H9 (cell line): ENCODE measurements around the gene SETD5. TPM values are rescaled to one million over a fixed set of nuclear protein-coding genes. Genes with fewer than 3 reads are reported as not detected.

Experiments used
- DNase-seq: peaks from one replicate; pipeline ENCODE4 v3.0.0-alpha.2; 2017
- H2AFZ ChIP-seq: one replicate; pipeline ENCODE4 v1.6.1; 2013; ENCODE audit warnings: mild to moderate bottlenecking, low read length, control low read depth, moderate library complexity
- H2AK5ac ChIP-seq: 2 replicates; pipeline ENCODE4 v1.6.1; 2013; ENCODE audit warnings: low read length, control low read depth, mixed read lengths; ENCODE audit not compliant: insufficient read length
- H2BK120ac ChIP-seq: one replicate; pipeline ENCODE4 v1.6.1; 2013; ENCODE audit warnings: low read depth, mild to moderate bottlenecking, low read length, control low read depth, inconsistent platforms; ENCODE audit not compliant: poor library complexity, severe bottlenecking
- H2BK12ac ChIP-seq: 2 replicates; pipeline ENCODE4 v1.6.1; 2013; ENCODE audit warnings: low read length, control low read depth, mixed read lengths, low read depth; ENCODE audit not compliant: insufficient read length
- H2BK15ac ChIP-seq: 2 replicates; pipeline ENCODE4 v1.6.1; 2013; ENCODE audit warnings: low read depth, low read length, control low read depth
- H2BK20ac ChIP-seq: one replicate; pipeline ENCODE4 v1.6.1; 2013; ENCODE audit warnings: low read depth, mild to moderate bottlenecking, low read length, control low read depth, inconsistent platforms; ENCODE audit not compliant: poor library complexity, severe bottlenecking
- H2BK5ac ChIP-seq: 2 replicates; pipeline ENCODE4 v1.6.1; 2013; ENCODE audit warnings: low read length, control low read depth, mixed read lengths; ENCODE audit not compliant: insufficient read length
- H3K14ac ChIP-seq: 2 replicates; pipeline ENCODE4 v1.6.1; 2013; ENCODE audit warnings: low read length, control low read depth; ENCODE audit not compliant: insufficient read depth
- H3K18ac ChIP-seq: 2 replicates; pipeline ENCODE4 v1.6.1; 2013; ENCODE audit warnings: low read depth, mild to moderate bottlenecking, mixed read lengths, low read length, control low read depth; ENCODE audit not compliant: insufficient read length
- H3K23ac ChIP-seq: 2 replicates; pipeline ENCODE4 v1.6.1; 2013; ENCODE audit warnings: low read length, control low read depth, mixed read lengths, low read depth; ENCODE audit not compliant: insufficient read length
- H3K23me2 ChIP-seq: 2 replicates; pipeline ENCODE4 v1.6.1; 2013; ENCODE audit warnings: low read depth, mild to moderate bottlenecking, mixed read lengths, low read length, control low read depth; ENCODE audit not compliant: insufficient read length, poor library complexity, severe bottlenecking
- H3K27ac ChIP-seq: 2 replicates; pipeline ENCODE4 v1.5.1; 2013; ENCODE audit warnings: low read length, control low read depth, mixed read lengths, low read depth; ENCODE audit not compliant: insufficient read length
- H3K27me3 ChIP-seq: 2 replicates; pipeline ENCODE4 v1.6.1; 2013; ENCODE audit warnings: low read length, control low read depth, inconsistent platforms; ENCODE audit not compliant: insufficient read depth
- H3K4ac ChIP-seq: 2 replicates; pipeline ENCODE4 v1.6.1; 2013; ENCODE audit warnings: low read depth, mild to moderate bottlenecking, control low read depth, inconsistent platforms, low read length, moderate library complexity
- H3K4me1 ChIP-seq: 2 replicates; pipeline ENCODE4 v1.6.1; 2013; ENCODE audit warnings: low read length, control low read depth, inconsistent platforms; ENCODE audit not compliant: insufficient read depth
- H3K4me2 ChIP-seq: 2 replicates; pipeline ENCODE4 v1.6.1; 2013; ENCODE audit warnings: low read length, control low read depth, mixed read lengths; ENCODE audit not compliant: insufficient read length, insufficient read depth
- H3K56ac ChIP-seq: 2 replicates; pipeline ENCODE4 v1.6.1; 2013; ENCODE audit warnings: low read depth, mild to moderate bottlenecking, mixed read lengths, low read length, control low read depth; ENCODE audit not compliant: insufficient read length
- H3K79me1 ChIP-seq: 2 replicates; pipeline ENCODE4 v1.6.1; 2013; ENCODE audit warnings: low read depth, mild to moderate bottlenecking, moderate library complexity, low read length, control low read depth, inconsistent platforms; ENCODE audit not compliant: insufficient read depth, poor library complexity, severe bottlenecking
- H3K79me2 ChIP-seq: 2 replicates; pipeline ENCODE4 v1.6.1; 2013; ENCODE audit warnings: low read length, control low read depth, inconsistent platforms; ENCODE audit not compliant: insufficient read depth
- H3K9ac ChIP-seq: 2 replicates; pipeline ENCODE4 v1.6.1; 2013; ENCODE audit warnings: low read length, control low read depth, mixed read lengths; ENCODE audit not compliant: insufficient read length; ENCODE audit errors: extremely low read depth
- H3K9me3 ChIP-seq: one replicate; pipeline ENCODE4 v1.6.1; 2013; ENCODE audit warnings: low read depth, low read length, inconsistent platforms; ENCODE audit not compliant: control insufficient read depth
- H3T11ph ChIP-seq: one replicate; pipeline ENCODE4 v1.6.1; 2013; ENCODE audit warnings: mild to moderate bottlenecking, low read length, control low read depth, inconsistent platforms
- H4K20me1 ChIP-seq: one replicate; pipeline ENCODE4 v1.6.1; 2013; ENCODE audit not compliant: control insufficient read depth, insufficient read length, insufficient read depth
- H4K5ac ChIP-seq: 2 replicates; pipeline ENCODE4 v1.6.1; 2013; ENCODE audit warnings: low read depth, mild to moderate bottlenecking, mixed read lengths, low read length, control low read depth; ENCODE audit not compliant: insufficient read length
- H4K8ac ChIP-seq: replicated peaks from 2 replicates; pipeline ENCODE4 v1.6.1; 2013; ENCODE audit warnings: low read length, control low read depth, mixed read lengths, low read depth; ENCODE audit not compliant: insufficient read length
- H4K91ac ChIP-seq: 2 replicates; pipeline ENCODE4 v1.6.1; 2013; ENCODE audit warnings: low read depth, mild to moderate bottlenecking, moderate library complexity, mixed read lengths, low read length, control low read depth; ENCODE audit not compliant: insufficient read length
- H3K27ac Mint-ChIP-seq, 3 experiments: 2 replicates in 2 of 3; 3 replicates in 1 of 3; pipeline ENCODE4 v1.8.0; 2020 to 2021; ENCODE audit warnings: mixed read lengths in 3 of 3, mild to moderate bottlenecking in 1 of 3, moderate library complexity in 1 of 3
- H3K27me3 Mint-ChIP-seq: 2 replicates; pipeline ENCODE4 v1.8.0; 2021; ENCODE audit warnings: low read depth, mild to moderate bottlenecking, moderate library complexity, mixed read lengths
- H3K36me3 Mint-ChIP-seq, 3 experiments: 2 replicates in 2 of 3; 3 replicates in 1 of 3; pipeline ENCODE4 v1.8.0; 2020 to 2021; ENCODE audit warnings: low read depth in 3 of 3, mixed read lengths in 3 of 3; ENCODE audit not compliant: insufficient read depth in 1 of 3
- H3K4me1 Mint-ChIP-seq, 2 experiments: 2 replicates each; pipeline ENCODE4 v1.8.0; 2020; ENCODE audit warnings: mixed read lengths in 2 of 2
- H3K4me3 Mint-ChIP-seq, 2 experiments: 2 replicates in 1 of 2; 3 replicates in 1 of 2; pipeline ENCODE4 v1.8.0; 2020 to 2021; ENCODE audit warnings: mild to moderate bottlenecking in 2 of 2, mixed read lengths in 2 of 2, moderate library complexity in 1 of 2
- H3K9me3 Mint-ChIP-seq, 2 experiments: 2 replicates in 1 of 2; 3 replicates in 1 of 2; pipeline ENCODE4 v1.8.0; 2020; ENCODE audit warnings: mild to moderate bottlenecking in 2 of 2, mixed read lengths in 2 of 2, moderate library complexity in 1 of 2
- CTCF ChIP-seq: fragments of 200-600 bp; sonication (generic); conservative IDR thresholded peaks from 3 replicates; pipeline ENCODE4 v1.8.0; 2021; ENCODE audit warnings: antibody characterized with exemption, mild to moderate bottlenecking
- WGBS: extraction: QIAGEN DNeasy Blood & Tissue Kit; methylation state at CpG from one replicate; pipeline ENCODE4 v1.1.7; 2013; ENCODE audit warnings: missing lambda C conversion rate, low lambda C conversion rate, mixed read lengths; ENCODE audit not compliant: insufficient read length; ENCODE audit errors: extremely low coverage; 5-methylcytosine and 5-hydroxymethylcytosine counted together
- total RNA-seq: library from RNA; stranded (reverse); gene quantifications from 2 replicates; pipeline ENCODE4 v1.2.1, GENCODE V29; 2021

Gene SETD5
- total RNA-seq, 1 experiment from 2014 or later = 207 TPM

- Mint-ChIP-seq H3K27ac (no peak overlapping the region), H3K4me3 (no peak overlapping the region), H3K36me3 (peaks cover 0 to 4% (median 3%) of the 10 kb centered on the region in 3 experiments; a peak in 3 of 7 replicates), H3K4me1 (no peaks in the 10 kb centered on the region), H3K9me3 (peaks cover 9 to 18% of the 10 kb centered on the region in 2 experiments; a peak in 4 of 5 replicates), H3K27me3 (peaks cover 34% of the 10 kb centered on the region)
- no peak overlapping the region for H4K91ac ChIP-seq
- H3K9ac ChIP-seq = no peak overlapping the region
- WGBS = no CpG with 5 or more reads among the region's 2 CpGs
- H3K4me1 ChIP-seq = no peaks in the 10 kb centered on the region
- H2AFZ ChIP-seq = no peak overlapping the region
- H3K9me3 ChIP-seq = no peaks in the 10 kb centered on the region
- no peak for TF ChIP-seq CTCF
- H3K79me2 ChIP-seq = no peaks in the 10 kb centered on the region
- no peak overlapping the region for H4K5ac ChIP-seq
- H2BK120ac ChIP-seq = no peak overlapping the region
- no peaks in the 10 kb centered on the region for H4K20me1 ChIP-seq
- H3K27me3 ChIP-seq = no peaks in the 10 kb centered on the region
- H2BK5ac ChIP-seq = no peak overlapping the region
- no peak overlapping the region for H3T11ph ChIP-seq
- no peak overlapping the region for H3K4me2 ChIP-seq
- H2AK5ac ChIP-seq = no peak overlapping the region
- H2BK20ac ChIP-seq = no peak overlapping the region
- no peak overlapping the region for H3K4ac ChIP-seq
- H3K23me2 ChIP-seq = no peaks in the 10 kb centered on the region
- H2BK12ac ChIP-seq = no peak overlapping the region
- H3K79me1 ChIP-seq = no peaks in the 10 kb centered on the region
- no peak overlapping the region for H4K8ac ChIP-seq
- H3K27ac ChIP-seq = no peak overlapping the region
- H3K23ac ChIP-seq = no peak overlapping the region
- no peak overlapping the region for H3K56ac ChIP-seq
- H2BK15ac ChIP-seq = no peak overlapping the region
- H3K14ac ChIP-seq = no peak overlapping the region
- no peak overlapping the region for H3K18ac ChIP-seq
- no peak for DNase-seq
These were observed 117.5 kb downstream of the SETD5 start for GRCh38 chr3:9514956-9515355.
